NCI-H748 treated with DMSO at 0.1 percent for 48 hours (cell line): ENCODE results near the gene TNMD.
A peak's percentile ranks its signal among the peaks of the same experiment; 100 is the strongest.

ENCODE experiments used
- DNase-seq: peaks from one replicate; lab custom pipeline; 2025; lab: John Stamatoyannopoulos, UW

TNMD gene

GRCh38 chrX:100643956-100644860 lies 59.5 kb downstream of the TNMD start, which contains the start of gene SRPX2:
Gene SRPX2, plus strand, starts transcription at chrX:100644199. Its CDS starts 2,124 bp downstream, at chrX:100646323.
- DNase-seq, result no peak

GRCh38 chrX:100645106-100645505 lies 60.4 kb downstream of the TNMD start:
- no peak for DNase-seq

GRCh38 chrX:100647095-100647494 lies 62.4 kb downstream of the TNMD start:
- DNase-seq, result no peak

GRCh38 chrX:100647739-100648138 lies 63.0 kb downstream of the TNMD start:
- DNase-seq, result peak; percentile 32

- peak; percentile 3 for DNase-seq
These were observed 64.0 kb downstream of the TNMD start for GRCh38 chrX:100648458-100649417.
